IPS-15b (cell line): ENCODE measurements around the gene HIPK2.
"Not testable (repeated sequence)": the region's sequence is repeated elsewhere in the genome, so short reads cannot be mapped to it uniquely, and the experiment has no call there.

Source experiments
- H3K27me3 ChIP-seq: one replicate; pipeline ENCODE4 v1.6.1; 2013; ENCODE audit warnings: low read length; ENCODE audit not compliant: control insufficient read depth, insufficient read depth
- H3K36me3 ChIP-seq: one replicate; pipeline ENCODE4 v1.6.1; 2013; ENCODE audit warnings: low read length; ENCODE audit not compliant: control insufficient read depth, insufficient read depth
- H3K4me1 ChIP-seq: one replicate; pipeline ENCODE4 v1.6.1; 2013; ENCODE audit warnings: mild to moderate bottlenecking, low read length; ENCODE audit not compliant: control insufficient read depth, insufficient read depth
- H3K4me3 ChIP-seq: one replicate; pipeline ENCODE4 v1.5.1; 2013; ENCODE audit warnings: low read depth, low read length
- H3K9ac ChIP-seq: one replicate; pipeline ENCODE4 v1.6.1; 2013; ENCODE audit warnings: low read depth, mild to moderate bottlenecking, low read length
- H3K9me3 ChIP-seq: one replicate; pipeline ENCODE4 v1.6.1; 2013; ENCODE audit warnings: mild to moderate bottlenecking, low read length; ENCODE audit not compliant: control insufficient read depth, insufficient read depth

Gene HIPK2

DNA sequence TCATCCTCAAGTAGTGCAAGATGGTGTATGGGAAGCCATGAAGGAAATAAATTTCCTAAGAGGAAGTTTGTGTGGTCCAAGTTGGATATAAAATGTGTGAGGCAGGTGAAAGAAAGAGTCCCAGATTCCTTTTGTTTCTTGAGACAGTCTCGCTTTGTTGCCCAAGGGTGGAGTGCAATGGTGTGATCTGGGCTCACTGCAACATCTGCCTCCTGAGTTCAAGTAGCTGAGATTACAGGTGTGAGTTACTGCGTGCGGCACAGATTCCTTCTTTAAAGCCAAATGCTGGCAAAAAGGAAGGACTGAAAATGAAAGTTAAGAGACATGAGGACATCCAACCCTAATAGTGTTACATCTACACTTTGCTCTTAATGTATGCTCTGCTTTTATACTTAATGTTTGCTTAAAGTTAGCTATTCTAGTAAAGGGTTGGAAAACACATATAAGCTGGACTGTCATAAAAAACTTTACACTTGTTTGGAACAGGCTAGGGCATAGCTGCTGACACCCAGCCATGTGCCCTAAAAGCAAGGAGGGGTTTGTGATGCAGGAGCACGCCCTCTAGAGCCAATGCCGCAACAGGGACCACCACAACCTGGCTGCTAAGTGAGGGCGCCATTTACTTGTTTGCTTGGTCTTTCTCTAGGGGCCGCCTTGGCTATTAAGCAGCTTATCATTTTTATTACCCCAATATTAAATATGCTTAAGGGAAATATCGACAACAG is 219.8 kb downstream of the HIPK2 start:
- no peak overlapping the region for H3K4me3 ChIP-seq
- H3K27me3 ChIP-seq, result no peaks in the 10 kb centered on the region
- H3K36me3 ChIP-seq, result no peaks in the 10 kb centered on the region
- no peak overlapping the region for H3K9ac ChIP-seq
- H3K9me3 ChIP-seq, result no peaks in the 10 kb centered on the region
- H3K4me1 ChIP-seq, result peaks cover 6% of the 10 kb centered on the region

GRCh38 chr7:139553991-139554700 is 223.7 kb downstream of the HIPK2 start:
- not testable (repeated sequence) for H3K9me3 ChIP-seq, H3K4me3 ChIP-seq, H3K36me3 ChIP-seq, H3K9ac ChIP-seq, H3K4me1 ChIP-seq, H3K27me3 ChIP-seq

GRCh38 chr7:139548302-139549028 is 229.3 kb downstream of the HIPK2 start:
- H3K4me3 ChIP-seq, result no peak overlapping the region
- peaks cover 3% of the 10 kb centered on the region for H3K4me1 ChIP-seq
- no peaks in the 10 kb centered on the region for H3K9me3 ChIP-seq
- no peaks in the 10 kb centered on the region for H3K36me3 ChIP-seq
- H3K27me3 ChIP-seq, result no peaks in the 10 kb centered on the region
- no peak overlapping the region for H3K9ac ChIP-seq

- Histone ChIP-seq H3K36me3 (no peaks in the 10 kb centered on the region), H3K27me3 (no peaks in the 10 kb centered on the region), H3K9me3 (no peaks in the 10 kb centered on the region), H3K4me1 (peaks cover 2% of the 10 kb centered on the region), H3K4me3 (no peak overlapping the region), H3K9ac (no peak overlapping the region)
Observed at GRCh38 chr7:139544645-139545044, 233.2 kb downstream of the HIPK2 start.

- H3K9me3 ChIP-seq, result no peaks in the 10 kb centered on the region
- H3K9ac ChIP-seq, result no peak overlapping the region
- H3K36me3 ChIP-seq, result no peaks in the 10 kb centered on the region
- no peak overlapping the region for H3K4me3 ChIP-seq
- H3K27me3 ChIP-seq, result no peaks in the 10 kb centered on the region
- H3K4me1 ChIP-seq, result peaks cover 2% of the 10 kb centered on the region
Observed at GRCh38 chr7:139543801-139544603, 233.8 kb downstream of the HIPK2 start.

- Histone ChIP-seq H3K27me3 (no peaks in the 10 kb centered on the region), H3K9ac (peak overlapping the region; percentile 1), H3K4me1 (peaks cover 2% of the 10 kb centered on the region), H3K9me3 (no peaks in the 10 kb centered on the region), H3K4me3 (no peak overlapping the region), H3K36me3 (no peaks in the 10 kb centered on the region)
Observed at GRCh38 chr7:139542308-139543151, 235.3 kb downstream of the HIPK2 start.

GRCh38 chr7:139541600-139542307 is 236.0 kb downstream of the HIPK2 start:
- peaks cover 2% of the 10 kb centered on the region for H3K4me1 ChIP-seq
- H3K36me3 ChIP-seq, result no peaks in the 10 kb centered on the region
- H3K9ac ChIP-seq, result no peak overlapping the region
- no peaks in the 10 kb centered on the region for H3K27me3 ChIP-seq
- no peaks in the 10 kb centered on the region for H3K9me3 ChIP-seq
- H3K4me3 ChIP-seq, result no peak overlapping the region

DNA sequence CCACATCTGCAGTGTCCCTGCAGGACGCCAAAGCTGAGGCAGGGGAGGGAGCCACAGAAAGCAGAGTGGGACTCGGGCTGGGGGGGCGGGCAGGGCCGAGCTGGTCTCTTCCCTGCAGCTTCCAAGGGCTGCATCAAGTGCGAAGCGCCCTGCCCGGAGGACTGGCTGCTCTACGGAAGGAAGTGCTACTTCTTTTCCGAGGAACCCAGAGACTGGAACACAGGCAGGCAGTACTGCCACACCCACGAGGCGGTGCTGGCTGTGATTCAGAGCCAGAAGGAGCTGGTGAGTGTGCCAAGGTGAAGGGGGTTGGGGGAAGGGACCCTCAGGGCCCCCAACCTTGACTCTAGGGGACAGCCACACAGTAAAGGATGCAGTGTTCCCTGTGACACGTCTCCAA is 237.6 kb downstream of the HIPK2 start:
- no peaks in the 10 kb centered on the region for H3K27me3 ChIP-seq
- H3K4me1 ChIP-seq, result peaks cover 2% of the 10 kb centered on the region
- H3K9ac ChIP-seq, result no peak overlapping the region
- H3K36me3 ChIP-seq, result no peaks in the 10 kb centered on the region
- H3K9me3 ChIP-seq, result no peaks in the 10 kb centered on the region
- H3K4me3 ChIP-seq, result no peak overlapping the region

DNA sequence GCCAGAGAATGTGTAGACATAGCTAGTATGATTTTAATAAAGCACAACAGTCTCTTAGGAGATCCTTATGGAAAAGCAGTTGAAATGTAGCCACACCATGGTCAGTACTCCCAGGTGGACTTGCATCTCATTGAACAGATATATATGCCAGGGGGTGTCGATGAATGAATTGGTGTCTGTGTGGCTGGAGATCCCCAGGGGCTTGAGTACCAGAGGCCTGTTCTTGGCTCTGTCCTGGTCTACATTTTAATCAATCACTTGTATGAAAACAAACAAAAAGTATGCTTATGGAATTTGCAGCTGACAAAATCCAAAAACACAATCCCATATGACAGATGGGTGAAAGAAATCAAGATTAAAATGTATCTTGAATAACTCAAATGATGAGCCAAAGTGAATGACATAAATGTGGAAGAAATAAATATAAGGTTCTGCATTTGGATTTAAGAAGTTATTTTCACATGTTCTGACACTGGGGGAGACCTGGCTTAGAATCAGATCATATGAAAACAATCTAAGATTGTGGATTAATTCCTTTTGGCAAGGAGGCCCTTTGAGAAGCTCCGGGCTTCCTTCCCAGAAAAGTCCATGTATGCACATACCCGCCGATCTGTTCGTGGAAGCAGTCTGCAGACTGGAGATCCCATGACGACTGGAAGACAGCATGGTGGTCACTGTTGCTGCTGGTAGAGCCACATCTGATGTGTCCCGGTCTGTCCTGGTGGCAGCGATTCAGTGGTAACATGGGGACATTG is 238.7 kb downstream of the HIPK2 start:
- Histone ChIP-seq H3K4me3 (no peak overlapping the region), H3K9me3 (no peaks in the 10 kb centered on the region), H3K36me3 (no peaks in the 10 kb centered on the region), H3K4me1 (peaks cover 2% of the 10 kb centered on the region), H3K27me3 (no peaks in the 10 kb centered on the region), H3K9ac (no peak overlapping the region)

- no peak overlapping the region for H3K9ac ChIP-seq
- H3K9me3 ChIP-seq, result no peaks in the 10 kb centered on the region
- H3K4me1 ChIP-seq, result no peaks in the 10 kb centered on the region
- H3K4me3 ChIP-seq, result no peak overlapping the region
- H3K27me3 ChIP-seq, result no peaks in the 10 kb centered on the region
- no peaks in the 10 kb centered on the region for H3K36me3 ChIP-seq
Observed at GRCh38 chr7:139536152-139536551, 241.6 kb downstream of the HIPK2 start.
